Activated CD8-positive, alpha-beta memory T cell treated with anti-CD3 and anti-CD28 coated beads, Interleukin-2, amount 50 U/mL, for 24 hours (primary cell): ENCODE data around the gene PEAK3.
"Not testable (repeated sequence)": the region's sequence is repeated elsewhere in the genome, so short reads cannot be mapped to it uniquely, and the experiment has no call there.

Experiments used
- DNase-seq: peaks from one replicate; pipeline ENCODE4 v3.0.0-alpha.2; 2020; ENCODE audit errors: extremely low read depth

Gene PEAK3

DNA sequence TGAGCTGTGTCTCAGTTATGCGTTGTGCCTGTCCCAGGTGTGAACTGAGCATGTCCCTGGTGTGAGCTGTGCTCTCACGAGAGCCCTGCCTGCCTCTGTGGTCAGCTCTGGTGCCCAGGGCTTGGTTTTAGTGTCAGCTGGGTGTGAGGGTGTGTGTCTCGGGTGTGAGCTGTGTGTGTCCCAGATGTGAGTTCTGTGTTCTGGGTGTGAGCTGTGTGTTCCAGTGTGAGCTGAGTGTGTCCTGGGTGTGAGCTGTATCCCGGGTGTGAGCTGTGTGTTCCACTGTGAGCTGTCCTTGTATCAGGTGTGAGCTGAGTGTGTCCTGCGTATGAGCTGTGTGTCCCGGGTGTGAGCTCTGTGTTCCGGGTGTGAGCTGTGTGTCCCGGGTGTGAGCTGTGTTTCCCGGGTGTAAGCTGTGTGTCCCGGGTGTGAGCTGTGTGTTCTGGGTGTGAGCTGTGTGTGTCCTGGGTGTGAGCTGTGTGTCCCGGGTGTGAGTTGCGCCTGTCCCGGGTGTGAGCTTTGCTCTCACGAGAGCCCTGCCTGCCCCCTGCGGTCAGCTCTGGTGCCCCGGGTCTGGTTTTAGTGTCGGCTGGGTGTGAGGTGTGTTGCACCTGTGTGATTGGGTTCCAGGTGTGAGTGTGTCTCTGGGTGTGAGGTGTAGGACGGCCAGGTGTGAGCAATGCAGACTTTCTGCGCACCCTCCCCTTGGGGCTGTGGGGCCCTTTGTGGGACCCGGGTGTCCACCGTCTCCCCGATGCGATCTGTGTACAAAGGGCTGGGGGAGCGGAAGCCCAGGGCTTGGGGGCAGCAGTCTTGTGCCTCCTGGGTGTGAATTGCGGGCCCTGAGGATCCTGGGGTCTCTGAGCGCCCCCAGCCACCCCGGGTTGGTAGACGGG, 7.1 kb upstream of the PEAK3 start:
- no peak for DNase-seq

- DNase-seq, result no peak
Measured at GRCh38 chr19:2288338-2288817, 6.4 kb upstream of the PEAK3 start.

DNA sequence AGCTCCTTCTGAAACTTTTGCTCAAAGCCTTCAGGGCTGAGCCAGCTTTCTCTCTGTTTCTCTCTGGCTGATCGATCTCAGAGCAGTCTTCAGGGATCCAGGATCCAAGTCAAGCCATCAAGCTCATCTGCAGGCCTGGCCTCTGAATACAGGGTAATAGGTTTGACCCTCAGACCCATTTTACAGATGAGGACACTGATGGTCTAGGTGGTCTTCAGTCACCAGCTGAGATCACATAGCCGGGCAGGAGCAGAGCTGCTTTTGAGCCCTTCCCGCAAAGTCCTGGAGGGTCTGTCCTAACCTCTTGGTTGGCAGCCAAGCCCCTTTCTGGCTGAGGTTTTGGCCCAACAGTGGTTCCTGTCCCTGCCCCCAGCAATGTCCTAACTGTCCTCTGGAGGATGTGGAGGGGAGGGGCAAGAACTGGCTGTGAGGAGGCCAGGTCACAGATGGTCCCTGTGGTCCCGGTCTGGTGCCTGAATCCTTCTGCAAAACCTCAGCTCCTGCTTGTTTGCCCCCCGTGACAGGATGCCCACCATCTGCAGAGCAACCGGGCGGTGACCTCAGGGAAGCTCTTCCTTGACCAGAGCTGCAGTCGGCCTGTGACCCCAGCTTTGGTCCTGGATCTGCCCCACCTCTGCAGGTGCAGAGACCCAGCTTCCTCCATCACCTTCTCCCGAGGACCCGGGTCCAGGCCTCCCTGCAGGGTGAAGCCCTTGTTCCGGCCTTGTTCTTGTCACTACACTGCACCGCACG, 5.8 kb upstream of the PEAK3 start:
- DNase-seq, result no peak

- DNase-seq, result no peak
Measured at GRCh38 chr19:2286402-2287140, 4.6 kb upstream of the PEAK3 start.

GRCh38 chr19:2283835-2284507, 2.0 kb upstream of the PEAK3 start:
- DNase-seq, result no peak

GRCh38 chr19:2282862-2283237, 875 bp upstream of the PEAK3 start:
- no peak for DNase-seq

- DNase-seq, result not testable (repeated sequence)
Measured at GRCh38 chr19:2281265-2282061, 512 bp downstream of the PEAK3 start.

- DNase-seq, result no peak
Measured at GRCh38 chr19:2280633-2281264, 1.2 kb downstream of the PEAK3 start.

- no peak for DNase-seq
Measured at GRCh38 chr19:2278459-2279158, 3.4 kb downstream of the PEAK3 start.

DNA sequence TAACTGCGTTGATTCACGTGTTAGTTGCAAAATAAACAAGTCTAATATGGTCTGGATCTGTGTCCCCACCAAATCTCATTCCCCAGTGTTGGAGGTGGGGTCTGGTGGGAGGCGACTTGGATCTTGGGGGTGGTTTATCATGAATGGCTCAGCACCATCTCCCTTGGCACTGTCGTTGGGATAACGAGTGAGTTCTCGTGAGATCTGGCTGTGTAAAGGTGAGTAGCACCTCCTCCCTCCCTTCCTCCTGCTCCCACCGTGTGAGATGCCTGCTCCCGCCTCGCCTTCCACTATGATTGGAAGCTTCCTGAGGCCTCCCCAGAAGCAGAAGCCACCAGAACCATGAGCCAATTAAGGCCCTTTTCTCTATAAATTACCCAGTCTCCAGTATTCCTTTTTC, 4.8 kb downstream of the PEAK3 start:
- DNase-seq, result no peak

DNA sequence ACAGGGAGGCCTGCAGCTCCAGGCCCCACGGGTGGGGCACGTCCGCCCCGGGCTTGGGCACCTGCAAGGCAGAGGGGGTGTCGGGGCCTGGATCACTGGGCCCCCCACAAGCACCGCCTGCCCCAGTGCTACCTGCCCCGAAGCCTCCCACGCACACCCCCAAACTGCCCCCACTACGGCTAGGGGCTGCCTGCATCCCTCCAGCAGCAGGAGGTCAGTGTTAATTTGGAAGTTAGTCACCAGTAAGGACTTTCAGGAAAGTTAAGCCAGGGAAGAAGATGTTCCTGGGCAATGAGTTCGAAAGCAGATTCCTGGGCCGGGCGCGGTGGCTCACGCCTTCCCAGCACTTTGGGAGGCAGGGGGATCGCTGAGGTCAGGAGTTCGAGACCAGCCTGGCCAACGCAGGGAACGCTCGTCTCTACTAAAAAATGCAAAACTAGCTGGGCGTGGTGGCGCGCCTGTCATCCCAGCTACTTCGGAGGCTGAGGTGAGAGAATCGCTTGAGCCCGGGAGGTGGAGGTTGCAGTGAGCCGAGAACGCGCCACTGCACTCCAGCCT, 5.5 kb downstream of the PEAK3 start:
- no peak for DNase-seq

- no peak for DNase-seq
Measured at GRCh38 chr19:2275588-2276428, 6.2 kb downstream of the PEAK3 start.

GRCh38 chr19:2274931-2275535, 6.9 kb downstream of the PEAK3 start:
- no peak for DNase-seq

DNA sequence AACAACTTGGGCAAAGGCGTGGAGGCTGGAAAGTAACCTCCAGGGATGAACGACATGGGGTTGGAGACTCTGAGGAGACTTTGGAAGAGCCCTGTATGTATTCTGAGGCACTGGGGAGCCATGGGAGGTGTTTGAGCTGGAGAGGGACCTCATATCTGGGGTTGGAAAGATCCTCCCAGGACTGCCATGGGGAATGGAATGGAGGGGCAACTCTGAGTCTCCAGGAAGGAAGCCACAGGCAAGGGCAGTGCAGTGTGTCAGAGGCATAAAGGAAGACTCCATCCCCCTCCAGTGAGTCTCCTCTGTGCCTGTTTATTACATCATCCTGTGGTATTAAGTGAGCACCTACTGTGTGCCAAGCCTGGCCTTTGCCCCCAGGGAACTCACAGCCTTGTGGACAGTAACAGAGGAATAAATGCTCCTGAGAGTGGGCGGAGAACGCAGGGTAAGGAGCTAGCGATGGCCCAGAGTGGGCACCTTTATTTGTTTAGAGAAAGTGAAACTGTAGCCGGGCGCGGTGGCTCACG, 7.7 kb downstream of the PEAK3 start:
- DNase-seq, result no peak

DNA sequence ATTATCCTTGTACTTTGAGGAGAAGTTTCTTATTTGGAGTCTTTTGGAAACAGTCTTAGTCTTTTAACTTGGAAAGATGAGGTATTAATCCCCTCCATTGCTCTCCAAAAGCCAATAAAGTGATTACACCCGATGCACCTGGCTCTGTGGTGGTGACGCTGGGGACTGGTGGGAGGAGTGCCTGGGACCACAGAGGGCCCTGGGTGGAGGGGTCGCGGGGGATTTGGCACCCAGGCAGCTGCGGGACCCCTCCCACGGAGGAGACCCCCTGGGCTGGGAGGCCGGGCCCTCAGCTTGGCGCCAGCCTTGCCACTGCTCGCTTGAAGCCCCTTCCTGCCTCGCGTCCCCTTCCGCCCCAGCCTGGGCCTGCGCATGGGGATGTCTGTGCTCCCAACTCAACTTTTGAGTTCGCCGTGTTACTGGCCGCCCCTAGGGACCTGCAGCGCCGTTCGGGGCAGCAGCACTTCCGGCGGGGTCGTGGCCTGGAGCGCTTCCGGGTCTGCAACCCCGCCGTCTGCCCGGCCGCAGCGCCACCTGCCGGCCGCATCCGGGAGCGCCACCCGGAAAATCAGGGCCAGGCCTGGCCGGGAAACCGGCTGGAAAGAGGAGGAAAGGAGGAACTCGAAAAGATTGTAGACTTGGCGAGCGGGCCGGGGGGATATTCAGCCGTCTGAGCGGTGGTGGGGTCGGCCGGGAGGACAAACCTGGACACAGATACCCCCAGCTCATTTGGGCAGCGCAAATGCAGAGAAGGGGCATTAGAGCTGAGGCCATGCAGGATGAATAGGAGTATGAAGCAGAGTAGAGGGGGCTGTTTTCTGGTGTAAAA, 8.4 kb downstream of the PEAK3 start:
- no peak for DNase-seq

- no peak for DNase-seq
Measured at GRCh38 chr19:2271234-2272103, 10.5 kb downstream of the PEAK3 start.
